ELR (cell line): ENCODE measurements around the gene RCAN2.

Experiments
- DNase-seq: peaks from one replicate; pipeline ENCODE4 v3.0.0-alpha.2; 2015; ENCODE audit warnings: low read depth

The RCAN2 gene

DNA sequence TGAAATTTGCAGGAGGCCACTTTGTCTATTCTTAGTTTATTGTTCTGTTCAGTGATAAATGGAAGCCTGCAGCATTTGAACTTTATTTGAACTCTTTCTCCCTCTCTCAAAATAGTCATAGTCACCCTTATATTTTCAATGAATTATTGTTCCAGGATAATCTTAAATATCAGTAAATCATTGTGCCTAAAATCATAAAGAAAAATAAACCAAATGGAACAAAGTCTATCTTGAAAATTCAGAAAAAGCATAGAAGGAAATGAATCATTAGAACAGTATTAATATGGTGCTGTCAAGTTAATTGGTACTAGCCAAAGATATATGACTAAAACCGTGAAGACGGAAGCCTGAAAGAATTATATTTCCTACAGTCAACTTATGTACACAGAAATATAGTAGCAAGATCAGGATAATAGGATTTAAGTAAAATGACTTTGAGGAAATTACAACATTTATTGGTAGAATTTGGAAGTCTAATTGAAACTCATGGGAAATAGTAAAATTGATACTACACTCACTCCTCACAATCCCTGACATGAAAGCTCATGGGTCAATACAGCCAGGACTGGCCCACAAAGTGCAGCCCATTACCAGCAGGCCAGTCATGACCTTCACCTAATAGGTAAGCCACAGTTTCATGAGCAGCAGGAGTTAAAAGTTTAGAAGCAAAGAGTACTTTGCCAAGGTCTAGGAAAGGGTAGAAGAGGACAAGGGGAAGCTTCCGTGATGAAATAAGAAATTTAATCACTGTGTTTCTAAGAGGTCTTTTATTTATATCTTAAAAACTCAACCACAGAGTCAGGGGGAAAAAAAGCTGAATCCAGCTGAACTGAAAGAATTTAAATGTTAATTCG is 200.6 kb downstream of the RCAN2 start:
- DNase-seq: no peak

DNA sequence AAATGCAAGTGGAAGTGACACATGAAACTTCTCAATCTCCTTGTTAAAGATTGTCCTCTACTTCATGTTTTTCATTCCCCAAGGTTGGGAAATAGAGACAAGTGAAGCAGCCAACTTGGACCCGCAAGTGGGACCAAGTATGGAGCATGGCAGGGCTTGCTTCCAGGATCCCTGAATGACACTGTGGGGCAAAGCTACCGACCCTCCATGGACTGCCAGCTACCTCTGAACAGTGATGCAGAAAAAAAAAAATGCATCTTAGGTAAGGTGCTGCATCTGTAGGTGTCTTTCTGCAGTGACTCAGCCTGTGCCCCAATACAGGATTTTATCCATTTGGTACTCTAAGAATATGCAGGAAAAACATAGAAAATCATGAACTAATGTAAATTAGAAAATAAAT is 201.4 kb downstream of the RCAN2 start:
- no peak for DNase-seq

DNA sequence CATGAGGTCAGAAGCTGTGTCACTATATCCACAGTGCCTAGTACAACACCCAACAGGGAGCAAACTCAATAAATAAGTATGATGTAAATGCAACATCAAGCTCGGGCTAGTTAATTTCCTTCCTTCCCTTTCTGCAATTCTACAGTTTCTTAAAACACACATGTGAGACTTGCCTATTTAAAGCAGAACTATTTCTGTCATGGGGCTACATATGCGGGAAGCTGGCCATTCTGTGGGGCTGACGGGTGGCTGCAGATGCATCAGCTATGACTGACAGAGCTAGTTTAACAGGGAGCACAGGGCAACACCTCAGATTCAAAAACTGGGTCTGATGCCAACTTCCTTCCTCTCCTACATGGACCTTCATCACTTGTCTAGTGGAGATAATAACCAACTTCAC is 202.4 kb downstream of the RCAN2 start:
- no peak for DNase-seq

DNA sequence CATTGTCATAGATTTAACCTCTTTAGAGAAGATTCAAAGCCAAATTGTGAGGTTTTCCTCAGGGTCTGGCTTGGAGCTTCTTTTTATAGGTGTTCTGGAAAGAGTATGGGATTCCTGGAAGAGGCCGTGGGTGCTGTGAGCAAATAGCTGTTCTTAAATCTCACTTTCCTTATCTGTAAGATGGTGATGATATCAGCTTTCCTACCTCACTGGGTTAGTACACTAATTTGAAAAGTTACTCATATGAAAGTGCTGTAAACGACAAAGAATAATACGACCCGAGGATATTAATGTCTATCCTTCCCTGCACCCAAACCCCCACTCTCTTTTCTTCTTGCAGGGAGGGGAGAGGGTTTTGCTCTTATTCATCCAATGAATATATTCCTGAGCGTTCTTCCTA is 203.6 kb downstream of the RCAN2 start:
- DNase-seq: no peak

DNA sequence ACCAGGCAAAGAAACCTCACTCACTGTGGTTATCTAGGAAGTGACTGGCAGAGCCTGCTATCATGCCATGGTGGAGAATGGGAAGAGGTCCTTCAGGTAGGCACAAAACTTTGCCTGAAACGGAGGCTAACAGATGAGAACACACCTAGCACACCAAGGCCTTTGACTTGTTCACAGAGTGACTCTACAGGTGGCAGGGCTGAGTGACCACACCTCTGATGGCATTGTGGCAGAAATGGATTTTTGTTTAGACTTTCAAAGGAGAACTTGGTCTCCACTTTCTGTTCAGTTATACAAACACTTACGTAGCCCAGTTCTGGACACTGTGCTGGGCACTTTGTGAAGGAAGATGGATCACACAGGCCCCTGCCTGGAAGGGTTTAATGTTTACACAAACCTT is 204.2 kb downstream of the RCAN2 start:
- DNase-seq: no peak

DNA sequence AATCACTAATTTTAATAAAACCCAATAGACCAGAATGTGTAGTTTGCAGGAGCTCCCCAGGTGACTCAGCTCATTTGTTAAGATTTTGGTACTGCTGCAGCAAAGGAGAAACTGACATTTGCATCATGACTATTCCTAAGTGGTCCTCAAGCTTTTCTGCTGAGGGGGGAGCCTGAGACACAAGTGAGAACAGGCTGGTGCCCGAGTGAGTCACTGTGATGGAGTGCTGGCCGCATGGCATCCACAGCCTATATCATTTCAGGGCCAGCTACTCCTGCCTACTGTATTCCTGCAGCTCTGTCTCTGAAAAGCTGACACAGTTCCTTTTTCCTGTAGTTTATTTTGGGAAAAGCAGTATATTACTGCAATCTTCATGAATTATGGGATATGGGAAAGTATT is 206.8 kb downstream of the RCAN2 start:
- no peak for DNase-seq

DNA sequence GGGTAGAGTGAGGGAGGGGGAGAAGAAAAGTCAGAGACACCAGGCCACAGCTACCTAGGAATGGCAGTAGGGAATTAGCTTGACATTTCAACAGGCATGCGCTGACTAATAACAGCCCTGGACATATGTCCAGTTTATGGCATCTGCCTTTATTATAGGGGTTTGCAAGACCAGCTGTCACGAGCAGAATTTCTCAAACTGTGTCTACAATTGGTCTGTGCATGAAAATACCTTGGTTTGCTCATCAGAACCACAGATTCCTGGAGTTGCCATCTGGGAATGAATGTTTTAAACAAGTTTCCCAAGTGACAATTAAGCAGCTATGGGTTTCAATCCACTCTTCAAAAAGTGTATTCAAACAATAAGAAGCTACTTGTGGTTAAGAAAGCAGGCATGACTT is 210.1 kb downstream of the RCAN2 start:
- DNase-seq: no peak

DNA sequence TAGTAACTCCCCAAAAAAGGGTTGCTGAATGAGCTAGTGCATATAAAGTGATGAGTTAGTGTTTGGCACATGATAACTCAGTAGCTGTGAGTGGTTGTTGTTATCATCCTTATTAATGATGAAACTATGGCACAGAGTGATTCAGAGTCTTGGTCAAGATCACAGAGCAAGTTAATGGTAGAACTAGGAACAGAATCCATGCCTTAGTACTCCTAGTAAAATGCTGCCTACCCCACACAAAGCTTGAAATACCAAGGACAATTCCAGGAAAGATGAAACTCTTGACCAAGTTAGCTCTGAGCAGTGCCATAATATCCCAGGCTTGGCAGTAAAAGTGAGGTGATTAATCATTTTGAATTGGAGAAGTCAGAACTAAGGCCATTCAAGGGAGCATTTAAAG is 211.4 kb downstream of the RCAN2 start:
- DNase-seq: no peak

DNA sequence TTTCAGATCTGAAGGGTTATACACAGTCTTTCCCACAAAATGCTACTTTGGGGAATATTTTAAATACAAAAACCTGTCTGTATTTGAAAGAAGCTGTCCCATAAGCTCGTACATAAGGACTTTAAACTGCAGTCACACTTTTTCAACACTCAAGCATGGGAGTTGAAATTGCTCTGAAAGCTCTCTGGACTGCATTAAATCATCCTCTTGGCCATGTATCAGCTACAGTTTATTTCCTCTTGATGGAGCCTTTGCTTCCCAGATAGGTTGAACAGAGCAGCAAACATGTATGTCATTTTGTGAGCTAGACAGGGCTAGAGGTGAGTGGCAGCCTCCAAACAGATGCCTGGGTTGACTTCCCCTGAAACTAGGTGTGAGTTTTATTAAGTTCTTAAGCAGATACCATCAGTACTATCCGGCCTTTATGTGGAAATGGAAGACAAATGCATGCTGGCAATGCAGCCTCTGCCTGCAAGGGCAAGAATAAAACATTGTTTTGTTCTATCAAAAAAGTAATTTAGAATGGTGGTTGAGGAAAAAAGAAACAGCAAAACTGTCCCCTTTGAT is 214.6 kb downstream of the RCAN2 start:
- DNase-seq: no peak

DNA sequence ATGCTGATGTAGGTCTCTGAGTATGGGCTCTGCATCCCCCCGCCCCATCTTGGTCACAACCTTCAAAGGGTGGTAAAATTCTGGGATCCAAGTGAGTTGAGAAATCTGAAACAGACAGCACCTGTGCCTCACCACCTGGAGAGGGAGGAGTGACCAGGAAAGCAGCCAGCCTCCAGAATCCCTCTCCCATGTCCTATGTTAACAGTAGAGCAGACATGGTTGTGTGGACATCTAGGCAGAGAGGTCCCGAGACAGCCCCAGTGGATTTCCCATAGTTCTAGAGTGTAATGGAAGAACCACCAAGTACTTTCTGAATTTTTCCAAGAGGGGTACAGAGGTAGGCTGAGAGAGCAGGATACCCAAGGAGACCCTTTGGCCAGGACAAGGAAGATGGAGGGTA is 216.7 kb downstream of the RCAN2 start:
- DNase-seq: no peak

DNA sequence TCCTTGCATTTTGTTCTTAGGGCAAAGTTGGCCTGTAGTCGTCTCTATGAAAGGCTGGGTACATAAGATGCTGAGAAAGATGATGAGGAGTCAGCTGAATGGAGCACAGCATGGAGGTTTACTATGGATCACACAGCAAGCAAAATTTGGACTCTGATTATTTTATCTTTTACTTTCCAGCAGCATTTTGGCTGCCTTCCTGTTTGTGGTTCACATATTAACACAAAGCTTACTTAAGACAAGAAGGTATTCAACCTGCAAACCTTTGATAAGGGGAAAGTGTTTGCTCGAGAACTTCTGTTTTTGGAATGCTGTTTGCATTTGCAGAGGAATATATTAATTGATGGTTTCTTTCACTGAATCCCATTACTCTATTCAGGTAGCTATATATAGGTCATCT is 217.3 kb downstream of the RCAN2 start:
- no peak for DNase-seq

DNA sequence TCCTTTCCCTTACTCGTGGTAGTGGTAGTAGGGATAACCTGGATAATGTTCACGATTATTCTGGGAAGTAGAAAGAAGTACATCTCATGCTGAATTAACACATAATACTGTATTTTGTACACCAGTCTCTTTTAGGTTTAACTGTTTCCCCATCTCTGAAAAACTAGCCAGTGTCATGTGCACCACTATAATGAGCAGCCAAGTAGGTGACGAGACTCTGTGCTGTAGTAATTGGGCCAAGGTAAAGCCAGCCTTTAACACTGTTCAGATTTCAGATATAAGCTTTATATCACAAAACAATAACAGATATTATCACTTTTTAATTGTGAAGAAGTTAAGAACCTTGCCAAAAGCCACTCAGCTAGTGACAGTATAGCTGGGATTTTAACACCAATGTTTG is 219.5 kb downstream of the RCAN2 start:
- no peak for DNase-seq

DNA sequence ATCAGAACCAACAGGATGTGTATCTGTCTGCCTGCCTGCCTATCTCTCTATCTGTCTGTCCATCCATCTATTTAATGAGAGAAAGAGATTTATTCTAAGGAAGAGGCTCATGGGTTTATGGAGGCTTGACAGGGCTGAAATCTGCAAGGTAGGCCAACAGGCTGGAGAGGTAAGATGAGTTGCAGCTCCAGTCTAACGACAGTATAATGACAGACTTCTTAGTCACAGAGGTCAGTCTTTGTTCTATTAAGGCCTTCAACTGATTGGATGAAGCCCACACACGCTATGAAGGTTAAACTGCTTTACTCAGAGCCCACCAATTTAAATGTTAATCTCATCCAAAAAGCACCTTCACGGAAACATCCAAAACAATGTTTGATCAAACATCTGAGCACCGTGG is 220.1 kb downstream of the RCAN2 start:
- no peak for DNase-seq

DNA sequence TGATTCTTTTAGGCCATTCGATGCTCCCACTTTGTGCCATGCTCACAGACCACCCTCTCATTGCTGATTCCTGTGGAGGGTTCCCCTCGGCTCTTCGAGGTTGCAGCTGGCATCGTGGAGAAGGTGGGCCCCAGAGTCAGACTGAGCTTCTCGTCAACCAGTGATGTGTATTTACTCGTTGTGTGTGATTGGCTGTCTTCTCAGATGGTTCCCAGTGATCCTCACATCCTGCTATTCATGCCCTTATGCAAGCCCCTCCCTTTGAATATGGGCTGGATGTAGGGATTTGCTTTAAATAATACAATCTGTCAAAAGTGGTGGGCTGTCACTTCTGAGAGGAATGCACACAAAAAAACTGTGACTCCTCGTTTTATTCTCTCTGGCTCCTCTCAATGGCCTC is 220.9 kb downstream of the RCAN2 start:
- DNase-seq: no peak

DNA sequence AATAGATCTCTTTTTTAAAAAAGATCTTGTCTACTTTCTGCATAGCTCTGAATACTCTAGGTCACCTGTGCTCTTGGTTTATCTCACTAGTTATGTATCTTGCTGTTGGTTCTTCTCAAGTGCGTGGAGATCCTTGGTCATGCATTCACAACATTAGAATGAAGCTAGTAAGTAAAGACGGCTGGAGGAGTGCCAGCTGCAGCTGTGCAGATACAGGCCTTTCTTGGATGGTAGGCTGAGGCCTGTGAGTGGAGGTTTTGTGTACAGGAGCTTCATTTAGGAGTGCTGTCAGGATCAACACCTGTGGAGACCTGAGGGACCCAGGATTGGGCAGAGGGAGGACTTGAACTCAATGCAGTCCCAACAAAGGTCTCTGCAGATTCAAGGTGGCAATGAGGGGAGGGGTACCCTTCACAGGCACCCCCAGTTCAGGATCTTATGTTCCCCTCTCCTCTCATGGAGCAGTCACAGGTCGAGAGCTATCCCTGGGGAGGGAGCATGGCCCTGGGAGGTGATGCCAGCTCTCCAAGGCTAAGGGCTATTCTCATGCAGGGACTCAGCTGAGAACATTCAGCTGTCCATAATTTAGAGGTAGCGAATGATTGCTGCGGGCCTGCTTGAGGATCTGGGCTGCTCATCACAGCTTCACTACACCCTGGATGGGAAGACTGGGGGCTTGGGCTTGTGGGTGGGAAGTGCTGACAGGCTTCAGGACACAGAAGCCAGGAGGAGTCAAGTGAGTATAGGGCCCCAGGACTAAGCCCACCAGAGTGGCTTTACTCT is 221.6 kb downstream of the RCAN2 start:
- no peak for DNase-seq

DNA sequence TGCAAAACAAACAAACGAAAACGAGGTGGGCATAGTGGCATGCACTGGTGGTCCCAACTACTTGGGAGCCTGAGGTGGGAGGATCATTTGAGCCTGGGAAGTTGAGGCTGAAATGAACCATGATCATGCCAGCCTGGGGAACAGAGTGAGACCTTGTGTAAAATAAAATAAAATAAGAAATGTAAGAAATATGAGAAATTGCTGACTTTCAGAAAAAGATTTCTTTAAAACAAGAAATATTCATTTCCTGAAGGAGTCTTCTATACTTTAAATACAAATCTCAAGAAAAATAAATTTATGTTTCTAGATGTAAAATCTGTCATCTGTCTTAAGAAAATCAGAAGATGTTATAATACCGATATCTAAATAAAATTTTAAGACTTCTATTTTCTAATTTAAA is 223.7 kb downstream of the RCAN2 start:
- DNase-seq: no peak

DNA sequence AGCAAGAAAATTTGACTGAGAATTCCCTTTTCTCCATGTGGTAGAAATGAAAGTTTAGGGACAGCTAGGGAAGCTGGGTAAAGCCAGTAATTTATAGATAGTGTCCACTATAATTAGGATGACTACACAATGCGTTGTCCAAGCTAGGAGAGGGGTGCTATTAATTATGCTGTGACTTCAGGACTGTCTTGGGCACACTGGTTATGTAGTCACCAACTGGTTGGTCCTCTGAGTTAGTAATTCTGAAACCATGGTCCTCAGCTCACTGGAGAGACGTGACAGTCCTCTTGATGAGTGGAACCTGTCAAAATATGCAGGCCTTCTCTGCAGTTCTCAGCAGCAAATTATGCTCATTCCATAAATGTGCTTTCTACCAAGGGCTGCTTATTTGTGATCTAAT is 225.9 kb downstream of the RCAN2 start:
- DNase-seq: no peak

DNA sequence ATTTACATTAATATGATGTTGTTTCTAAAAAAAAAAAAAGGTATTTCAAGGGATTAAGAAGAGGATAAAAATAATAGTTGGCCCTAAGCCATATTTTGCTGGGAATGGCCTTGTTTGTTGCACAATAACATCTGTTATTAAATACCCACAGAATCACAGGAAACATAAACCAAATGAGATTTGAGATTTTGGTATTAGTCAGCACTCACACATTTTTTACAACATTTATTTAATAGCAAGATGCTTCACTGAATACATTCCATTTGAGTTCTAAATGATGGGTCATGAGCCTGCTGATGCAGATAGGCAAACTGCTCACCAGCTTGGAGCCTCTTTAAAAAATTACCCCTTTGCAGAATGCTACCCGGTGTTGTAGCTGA is 227.6 kb downstream of the RCAN2 start:
- no peak for DNase-seq

DNA sequence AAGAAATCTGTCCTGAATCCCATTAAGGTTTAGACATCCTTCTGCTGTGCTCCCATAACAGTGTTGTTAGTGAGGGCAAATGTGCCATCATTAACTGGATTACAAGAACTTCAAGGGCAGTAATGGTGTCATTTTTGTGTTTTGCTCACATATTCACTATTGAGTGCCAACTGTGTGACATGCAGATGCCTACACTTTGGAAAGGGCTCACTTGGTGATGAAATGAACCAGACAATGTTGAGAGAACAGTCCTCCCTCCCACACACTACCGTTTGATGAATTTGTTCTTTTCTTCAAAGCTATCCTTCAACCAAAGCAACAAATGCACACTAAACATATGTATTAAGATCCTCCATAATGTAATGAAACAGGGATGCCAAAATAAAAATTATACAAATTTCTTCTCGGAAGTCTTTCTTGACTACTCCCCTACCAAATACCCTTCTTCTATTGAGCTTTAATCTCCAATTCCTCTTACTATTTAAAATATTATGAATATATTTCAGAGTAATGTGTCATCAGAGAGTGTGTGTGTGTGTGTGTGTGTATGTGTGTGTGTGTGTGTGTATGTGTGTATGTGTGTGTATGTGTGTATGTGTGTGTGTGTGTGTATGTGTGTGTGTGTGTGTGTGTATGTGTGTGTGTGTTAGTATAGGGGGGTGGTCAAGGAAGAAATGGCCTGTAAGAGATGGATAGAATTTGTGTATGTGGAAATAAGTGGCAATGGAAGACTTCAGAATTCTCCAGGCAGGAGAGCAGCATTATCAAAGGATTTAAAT is 228.1 kb downstream of the RCAN2 start:
- DNase-seq: no peak

DNA sequence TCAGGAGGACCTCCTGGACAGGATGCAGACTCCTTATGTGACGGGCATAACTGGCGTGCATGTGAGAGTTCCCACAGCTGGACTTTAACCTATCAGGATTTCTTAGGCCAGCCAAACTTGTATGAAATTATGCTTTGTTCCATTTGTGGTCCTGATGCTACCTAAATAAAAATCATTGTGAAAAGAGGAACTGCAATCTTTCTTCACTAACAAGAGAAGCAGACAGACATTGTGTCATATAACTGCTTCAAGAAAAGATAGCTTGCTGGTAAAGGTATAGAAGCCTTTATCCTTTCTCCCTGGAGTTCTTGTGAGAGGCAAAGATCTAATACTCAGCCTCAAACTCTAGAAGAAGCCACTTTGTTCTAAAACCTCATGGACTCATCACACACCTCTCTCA is 233.0 kb downstream of the RCAN2 start:
- no peak for DNase-seq

DNA sequence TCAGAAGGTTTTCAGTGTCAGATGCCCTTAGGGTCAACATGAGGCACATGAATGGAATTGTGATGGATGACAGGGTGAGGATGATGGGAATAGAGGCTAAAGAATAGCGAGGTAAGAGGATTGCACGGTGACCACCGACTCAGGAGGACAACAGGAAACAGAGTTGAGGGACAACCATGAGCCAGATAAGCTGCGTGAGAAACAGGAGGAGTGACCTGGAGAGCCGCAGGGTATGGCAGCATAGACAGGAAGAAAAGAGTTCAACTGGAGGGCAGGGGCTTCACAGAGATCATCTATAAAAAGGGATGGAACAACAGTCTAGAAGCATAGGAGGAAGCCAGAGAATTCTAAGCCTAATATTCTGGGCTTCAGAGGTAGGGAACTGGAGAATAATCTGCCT is 235.7 kb downstream of the RCAN2 start:
- no peak for DNase-seq

DNA sequence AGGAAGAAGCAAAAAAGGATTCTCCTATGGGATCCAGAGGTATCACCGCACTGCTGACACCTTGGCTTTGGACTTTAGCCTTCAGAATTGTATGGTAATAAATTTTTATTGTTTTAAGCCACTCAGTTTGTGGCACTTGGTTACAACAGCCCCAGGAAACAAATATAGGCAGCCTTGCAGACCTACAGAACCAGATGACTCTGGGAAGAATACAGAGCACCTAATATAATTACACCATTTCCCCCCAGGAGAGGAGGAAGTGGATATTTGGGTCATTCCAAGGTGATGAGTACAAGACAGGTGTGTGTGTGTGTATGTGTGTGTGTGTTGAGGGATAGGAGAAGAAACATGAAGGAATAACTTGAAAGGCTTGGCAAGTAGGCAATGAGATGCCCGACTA is 236.3 kb downstream of the RCAN2 start:
- DNase-seq: no peak

DNA sequence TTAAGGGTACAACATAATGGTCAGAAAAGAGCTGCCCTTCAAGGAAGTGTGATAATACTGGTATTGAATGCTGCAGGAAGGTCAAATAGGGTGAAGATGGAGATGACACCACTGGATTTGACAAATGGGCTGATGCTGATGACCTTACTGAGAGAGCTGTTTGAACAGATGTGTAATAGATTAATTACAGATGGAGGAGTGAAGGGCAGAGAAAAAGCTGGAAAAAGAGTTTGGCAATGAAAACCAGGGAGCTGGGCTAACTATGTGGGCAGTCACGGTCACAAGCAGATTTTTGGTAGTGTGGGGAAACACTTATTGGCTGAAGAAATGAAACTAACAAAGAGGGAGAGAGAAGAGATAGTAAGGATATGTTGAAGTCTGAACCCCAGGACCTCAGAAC is 236.9 kb downstream of the RCAN2 start:
- no peak for DNase-seq
